ENCODE results near the gene NEK5. TPM values are rescaled to one million over a fixed set of nuclear protein-coding genes. Genes with fewer than 3 reads are reported as not detected.
"Not testable (repeated sequence)": the region's sequence is repeated elsewhere in the genome, so short reads cannot be mapped to it uniquely, and the experiment has no call there.

The NEK5 gene
- total RNA-seq, 1 experiment from 2014 or later: 0.05 TPM

DNA sequence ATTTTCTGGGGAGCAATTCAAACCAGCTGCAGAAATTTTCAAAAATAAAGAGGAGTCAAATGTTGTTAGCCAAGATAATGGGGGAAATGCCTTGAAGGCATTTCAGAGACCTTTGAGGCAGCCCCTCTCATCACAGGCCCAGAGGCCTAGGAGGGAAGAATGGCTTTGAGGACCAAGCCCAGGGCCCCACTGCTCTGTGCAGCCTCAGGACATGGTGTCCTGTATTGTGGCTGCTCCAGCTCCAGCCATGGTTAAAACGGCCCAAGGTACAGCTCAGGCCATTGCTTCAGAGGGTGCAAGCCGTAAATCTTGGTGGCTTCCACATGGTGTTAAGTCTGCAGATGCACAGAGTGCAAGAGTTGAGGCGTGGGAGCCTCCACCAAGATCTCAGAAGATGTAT, 32.1 kb downstream of the NEK5 start:
- in situ Hi-C loops (cut with HindIII; ENCODE audit: low pct_unique_long_range_greater_than_20kb, low sequenced_read_pairs): no loop called here
- no peak for DNase-seq (ENCODE audit: low read depth, low spot score)

DNA sequence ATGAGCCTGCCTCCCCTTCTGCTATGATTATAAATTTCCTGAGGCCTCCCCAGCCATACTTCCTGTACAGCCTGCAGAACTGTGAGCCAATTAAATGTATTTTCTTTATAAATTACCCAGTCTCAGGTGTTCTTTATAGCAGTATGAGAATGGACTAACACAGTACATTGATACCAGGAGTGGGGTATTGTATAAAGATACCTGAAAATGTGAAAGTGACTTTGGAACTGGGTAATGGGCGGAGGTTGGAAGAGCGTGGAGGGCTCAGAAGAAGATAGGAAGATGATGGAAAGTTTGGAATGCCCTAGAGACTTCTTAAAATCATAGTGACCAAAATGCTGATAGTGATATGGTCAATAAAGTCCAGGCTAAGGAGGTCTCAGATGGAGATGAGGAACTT, 32.8 kb downstream of the NEK5 start:
- DNase-seq (ENCODE audit: low read depth, low spot score): no peak
- in situ Hi-C loops (cut with HindIII; ENCODE audit: low pct_unique_long_range_greater_than_20kb, low sequenced_read_pairs): no loop called here

DNA sequence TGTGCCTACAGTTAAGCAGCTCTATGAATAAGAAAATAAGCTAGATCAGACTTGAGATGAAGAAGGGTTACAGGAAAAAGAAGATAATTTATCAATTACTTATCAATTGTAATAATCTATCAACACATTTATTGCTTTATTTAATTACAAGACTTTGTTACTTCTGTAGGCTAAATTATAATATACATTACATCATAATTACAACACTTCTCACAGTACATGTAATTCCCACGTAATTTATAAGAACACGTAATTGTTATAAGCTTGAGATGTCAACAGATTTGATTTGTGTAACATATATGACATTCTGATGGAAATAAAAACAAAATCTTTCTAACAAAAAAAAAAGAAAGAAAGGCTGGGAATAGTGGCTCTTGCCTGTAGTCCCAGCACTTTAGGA, 36.8 kb downstream of the NEK5 start:
- DNase-seq (ENCODE audit: low read depth, low spot score): no peak
- in situ Hi-C loops (cut with HindIII; ENCODE audit: low pct_unique_long_range_greater_than_20kb, low sequenced_read_pairs): no loop called here

DNA sequence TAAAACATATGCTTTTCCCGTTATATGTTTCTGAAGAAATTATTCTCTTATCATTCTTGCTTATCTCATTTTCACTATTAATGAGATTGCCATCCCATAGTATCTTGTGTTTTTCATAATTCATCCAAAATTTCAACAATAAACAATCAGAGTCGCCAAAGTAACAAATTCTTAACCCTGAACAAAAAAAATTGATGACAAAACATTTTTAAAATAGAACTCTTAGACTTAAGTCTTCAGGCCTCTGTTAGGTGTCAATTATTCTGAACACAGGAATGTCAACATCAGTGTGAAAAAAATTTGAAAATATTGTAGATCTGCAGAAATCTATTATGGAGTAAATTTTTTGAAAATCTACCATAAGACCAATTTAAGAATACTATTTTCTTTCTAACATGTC, 37.4 kb downstream of the NEK5 start:
- DNase-seq (ENCODE audit: low read depth, low spot score): no peak
- in situ Hi-C loops (cut with HindIII; ENCODE audit: low pct_unique_long_range_greater_than_20kb, low sequenced_read_pairs): no loop called here

DNA sequence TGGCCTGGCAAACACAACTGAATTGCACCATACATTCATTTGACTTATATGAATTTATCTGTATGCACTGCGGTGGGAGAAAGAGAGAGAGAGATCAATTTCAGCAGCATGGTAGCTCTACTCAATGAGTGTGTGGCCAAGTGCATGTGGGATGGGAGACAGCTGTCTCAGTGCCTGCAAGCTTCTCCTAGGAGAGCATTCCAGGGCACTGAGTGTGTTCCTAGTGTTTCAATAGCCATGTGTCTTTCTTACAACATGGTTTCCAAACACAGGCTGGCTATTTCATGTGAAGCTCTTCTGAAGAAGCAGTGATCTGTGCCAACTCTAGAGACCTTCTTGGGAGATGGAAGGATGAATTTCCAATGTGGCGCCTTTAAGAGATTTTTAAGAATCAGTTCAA, 43.5 kb downstream of the NEK5 start:
- in situ Hi-C loops (cut with HindIII; ENCODE audit: low pct_unique_long_range_greater_than_20kb, low sequenced_read_pairs): no loop called here
- DNase-seq (ENCODE audit: low read depth, low spot score): no peak

DNA sequence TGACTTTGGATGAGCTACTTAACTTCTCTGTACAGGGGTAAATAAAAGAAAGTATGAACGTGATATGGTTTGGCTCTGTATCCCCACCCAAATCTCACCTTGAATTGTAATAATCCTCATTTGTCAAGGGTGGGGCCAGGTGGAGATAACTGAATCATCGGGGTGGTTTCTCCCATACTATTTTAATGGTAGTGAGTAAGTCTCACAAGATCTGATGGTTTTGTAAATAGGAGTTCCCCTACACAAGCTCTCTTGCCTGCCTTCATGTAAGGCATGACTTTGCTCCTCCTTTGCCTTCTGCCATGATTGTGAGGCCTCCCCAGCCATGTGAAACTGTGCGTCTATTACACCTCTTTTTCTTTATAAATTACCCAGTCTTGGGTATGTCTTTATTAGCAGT, 43.9 kb downstream of the NEK5 start:
- in situ Hi-C loops (cut with HindIII; ENCODE audit: low pct_unique_long_range_greater_than_20kb, low sequenced_read_pairs); DNase-seq (ENCODE audit: low read depth, low spot score): not testable (repeated sequence)

DNA sequence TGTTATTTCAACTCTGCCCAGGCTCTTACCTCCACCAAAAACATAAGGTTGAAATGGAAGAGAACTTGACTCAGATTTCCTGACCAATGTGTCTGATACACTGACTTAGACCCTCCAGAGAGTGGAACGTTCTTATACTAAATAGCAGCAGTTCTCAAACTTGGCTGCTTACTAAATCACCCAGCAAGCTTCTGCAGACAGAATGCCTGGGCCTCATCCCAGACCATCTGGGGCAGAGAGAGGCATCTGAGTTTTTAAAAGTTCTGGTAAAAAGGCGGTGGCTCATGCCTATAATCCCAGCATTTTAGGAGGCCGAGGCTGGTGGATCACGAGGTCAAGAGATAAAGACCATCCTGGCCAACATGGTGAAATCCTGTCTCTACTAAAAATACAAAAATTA, 46.3 kb downstream of the NEK5 start:
- DNase-seq (ENCODE audit: low read depth, low spot score): no peak
- in situ Hi-C loops (cut with HindIII; ENCODE audit: low pct_unique_long_range_greater_than_20kb, low sequenced_read_pairs): no loop called here

DNA sequence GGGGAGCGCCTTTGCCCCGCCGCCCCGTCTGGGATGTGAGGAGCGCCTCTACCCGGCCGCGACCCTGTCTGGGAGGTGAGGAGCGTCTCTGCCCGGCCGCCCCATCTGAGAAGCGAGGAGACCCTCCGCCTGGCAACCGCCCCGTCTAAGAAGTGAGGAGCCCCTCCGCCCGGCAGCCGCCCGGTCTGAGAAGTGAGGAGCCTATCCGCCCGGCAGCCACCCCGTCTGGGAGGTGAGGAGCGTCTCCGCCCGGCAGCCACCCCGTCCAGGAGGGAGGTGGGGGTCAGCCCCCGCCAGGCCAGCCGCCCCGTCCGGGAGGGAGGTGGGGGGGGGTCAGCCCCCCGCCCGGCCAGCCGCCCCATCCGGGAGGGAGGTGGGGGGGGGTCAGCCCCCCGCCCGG, 49.0 kb downstream of the NEK5 start:
- in situ Hi-C loops (cut with HindIII; ENCODE audit: low pct_unique_long_range_greater_than_20kb, low sequenced_read_pairs); DNase-seq (ENCODE audit: low read depth, low spot score): not testable (repeated sequence)

DNA sequence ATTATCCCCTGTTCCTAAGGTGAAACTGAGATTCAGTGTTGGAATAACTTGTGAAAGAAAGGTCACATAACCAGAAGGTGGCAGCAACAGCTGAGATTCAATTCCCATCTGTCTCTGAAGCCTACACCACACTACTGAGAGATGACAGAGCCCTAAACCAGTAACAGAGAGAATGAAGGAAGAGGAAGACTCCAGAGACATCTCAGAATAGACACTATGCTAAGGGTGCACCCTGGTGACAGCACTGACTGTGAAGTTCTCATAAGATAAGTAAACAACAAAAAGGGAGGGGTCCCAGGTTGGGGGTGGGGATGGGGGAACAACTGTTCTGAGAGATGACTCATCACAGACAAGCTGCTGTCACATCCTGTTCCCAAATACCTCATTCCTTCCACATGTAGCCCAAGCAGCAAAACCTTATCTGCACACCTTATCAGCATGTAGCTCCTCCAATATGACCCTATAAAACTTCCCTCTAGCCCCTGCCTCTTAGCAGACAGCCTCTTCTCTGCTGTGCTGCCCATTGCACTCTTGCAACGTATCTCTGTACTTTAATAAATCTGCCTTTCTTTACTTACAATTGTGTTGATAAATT, 57.8 kb downstream of the NEK5 start:
- in situ Hi-C loops (cut with HindIII; ENCODE audit: low pct_unique_long_range_greater_than_20kb, low sequenced_read_pairs): no loop called here
- DNase-seq (ENCODE audit: low read depth, low spot score): peak; percentile 50

DNA sequence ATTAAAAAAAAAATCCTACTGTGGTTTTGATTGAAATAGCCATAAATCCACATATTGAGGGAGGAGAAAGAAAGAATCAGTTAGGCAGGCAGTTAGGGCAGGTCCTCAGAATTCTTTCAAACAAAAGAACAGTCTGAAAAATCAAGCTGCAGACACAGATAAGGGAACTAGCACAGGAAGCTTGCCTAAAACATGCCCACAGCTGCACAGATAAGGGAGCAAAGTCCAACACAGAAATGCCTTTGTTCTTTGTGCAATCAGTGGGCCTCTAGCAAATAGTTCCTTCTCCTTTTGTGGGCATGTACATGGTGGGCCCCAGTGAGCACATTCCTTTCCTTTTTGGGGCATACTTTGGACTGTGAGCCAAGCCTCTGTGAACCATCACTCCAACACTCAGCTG, 61.6 kb downstream of the NEK5 start:
- in situ Hi-C loops (cut with HindIII; ENCODE audit: low pct_unique_long_range_greater_than_20kb, low sequenced_read_pairs): no loop called here
- DNase-seq (ENCODE audit: low read depth, low spot score): no peak

DNA sequence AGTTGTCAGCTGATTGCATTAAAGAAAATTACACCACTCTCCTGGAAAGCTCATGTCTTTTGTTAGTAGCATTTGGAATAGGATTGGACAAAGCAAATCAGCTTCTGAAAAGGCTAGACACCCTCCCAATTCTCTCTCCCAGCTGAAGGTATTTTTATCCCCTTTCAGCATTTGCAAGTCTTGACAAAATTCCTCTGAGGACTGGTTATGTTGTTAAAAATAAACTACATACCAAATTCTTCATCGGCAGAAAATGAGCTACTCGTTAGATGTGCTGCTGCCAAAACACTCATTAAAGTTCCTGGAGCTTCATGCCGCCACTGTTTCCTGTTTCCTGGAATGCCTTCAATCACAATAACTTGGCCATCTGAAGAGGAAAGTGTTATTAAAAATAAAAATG, 67.3 kb downstream of the NEK5 start:
- DNase-seq (ENCODE audit: low read depth, low spot score): no peak
- in situ Hi-C loops (cut with HindIII; ENCODE audit: low pct_unique_long_range_greater_than_20kb, low sequenced_read_pairs): no loop called here

DNA sequence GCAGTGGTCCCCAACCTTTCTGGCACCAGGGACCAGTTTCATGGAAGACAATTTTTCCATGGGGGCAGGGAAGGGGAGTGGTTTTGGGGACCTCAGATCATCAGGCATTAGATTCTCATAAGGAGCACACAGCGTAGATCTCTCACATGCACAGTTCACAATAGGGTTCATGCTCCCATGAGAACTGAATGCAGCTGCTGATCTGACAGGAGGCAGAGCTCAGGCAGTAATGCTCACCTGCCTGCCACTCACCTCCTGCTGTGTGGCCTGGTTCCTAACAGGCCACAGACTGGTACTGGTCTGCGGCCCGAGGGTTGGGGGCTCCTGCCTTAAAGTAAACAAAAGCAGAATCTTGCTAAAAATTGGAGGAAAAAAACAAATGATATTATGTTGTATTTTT, 67.8 kb downstream of the NEK5 start:
- DNase-seq (ENCODE audit: low read depth, low spot score); in situ Hi-C loops (cut with HindIII; ENCODE audit: low pct_unique_long_range_greater_than_20kb, low sequenced_read_pairs): not testable (repeated sequence)

DNA sequence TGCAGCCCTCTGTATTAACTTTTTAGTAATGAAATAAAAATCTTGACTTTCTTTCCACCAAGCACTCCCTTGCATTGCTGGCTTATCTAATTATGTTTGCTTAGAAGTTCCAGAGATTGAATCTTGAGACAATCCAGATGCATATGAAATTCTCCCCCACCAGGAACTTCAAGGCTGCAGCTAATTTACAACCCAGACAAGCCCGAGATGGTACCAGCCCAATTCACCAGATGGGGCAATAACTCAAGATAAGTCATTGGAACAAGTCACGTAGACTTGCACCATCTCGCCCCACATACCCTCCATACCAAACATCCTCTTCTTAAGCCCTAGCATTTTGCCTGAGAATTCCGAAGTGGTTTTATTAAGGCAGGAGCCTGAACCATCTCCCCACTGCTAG, 75.4 kb downstream of the NEK5 start:
- no peak for DNase-seq (ENCODE audit: low read depth, low spot score)
- in situ Hi-C loops (cut with HindIII; ENCODE audit: low pct_unique_long_range_greater_than_20kb, low sequenced_read_pairs): no loop called here

DNA sequence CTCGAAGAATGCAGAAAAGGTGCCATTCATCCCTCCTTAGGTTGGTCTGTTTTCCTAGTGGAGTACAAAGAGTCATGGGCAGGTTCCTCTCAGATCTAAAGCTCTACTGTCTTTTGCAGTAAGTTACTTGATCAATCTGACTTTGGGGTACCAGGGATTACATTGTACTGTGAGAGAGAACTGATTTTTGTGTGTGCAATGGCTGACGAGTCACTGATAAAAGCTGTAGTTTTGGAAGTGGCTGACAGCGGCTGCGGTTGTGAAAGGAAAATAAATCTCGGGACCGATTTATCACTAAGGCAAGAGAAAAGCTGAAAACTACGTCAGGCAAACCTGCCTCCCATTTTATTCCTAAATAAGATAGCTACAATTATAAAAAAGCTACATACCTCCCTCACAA, 77.5 kb downstream of the NEK5 start:
- DNase-seq (ENCODE audit: low read depth, low spot score): no peak
- in situ Hi-C loops (cut with HindIII; ENCODE audit: low pct_unique_long_range_greater_than_20kb, low sequenced_read_pairs): no loop called here

DNA sequence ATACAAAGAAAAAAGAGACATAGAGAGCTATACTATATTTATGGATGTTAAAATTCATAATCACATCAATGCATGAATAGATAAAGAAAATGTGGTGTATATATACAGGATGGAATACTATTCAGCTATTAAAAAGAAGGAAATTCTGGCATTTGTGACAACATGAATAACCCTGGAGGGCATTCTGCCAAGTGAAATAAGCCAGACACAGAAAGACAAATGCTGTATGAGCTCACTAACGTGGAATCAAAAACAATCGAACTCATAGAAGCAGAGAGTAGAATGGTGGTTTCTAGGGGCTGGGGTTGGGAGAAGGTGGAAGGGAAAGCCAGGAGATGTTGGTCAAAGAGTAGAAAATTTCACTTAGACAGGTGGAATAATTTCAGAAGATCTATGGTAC, 80.4 kb downstream of the NEK5 start:
- DNase-seq (ENCODE audit: low read depth, low spot score): no peak
- in situ Hi-C loops (cut with HindIII; ENCODE audit: low pct_unique_long_range_greater_than_20kb, low sequenced_read_pairs): no loop called here

DNA sequence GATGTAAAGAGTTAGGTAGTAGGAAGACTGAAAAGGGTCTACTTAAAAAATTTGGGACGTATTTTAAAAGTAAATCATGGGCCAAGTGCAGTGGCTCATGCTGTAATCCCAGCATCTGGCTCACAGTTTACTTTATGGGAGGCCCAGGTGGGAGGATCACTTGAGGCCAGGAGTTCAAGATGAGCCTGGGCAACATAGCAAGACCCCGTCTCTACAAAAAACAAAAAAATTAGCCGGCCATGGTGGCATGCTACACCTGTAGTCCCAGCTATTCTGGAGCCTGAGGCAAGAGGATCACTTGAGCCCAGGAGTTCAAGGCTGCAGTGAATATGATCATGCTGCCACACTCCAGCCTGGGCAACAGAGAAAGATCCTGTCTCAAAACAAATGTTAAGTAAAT, 81.4 kb downstream of the NEK5 start:
- DNase-seq (ENCODE audit: low read depth, low spot score): no peak
- in situ Hi-C loops (cut with HindIII; ENCODE audit: low pct_unique_long_range_greater_than_20kb, low sequenced_read_pairs): no loop called here

DNA sequence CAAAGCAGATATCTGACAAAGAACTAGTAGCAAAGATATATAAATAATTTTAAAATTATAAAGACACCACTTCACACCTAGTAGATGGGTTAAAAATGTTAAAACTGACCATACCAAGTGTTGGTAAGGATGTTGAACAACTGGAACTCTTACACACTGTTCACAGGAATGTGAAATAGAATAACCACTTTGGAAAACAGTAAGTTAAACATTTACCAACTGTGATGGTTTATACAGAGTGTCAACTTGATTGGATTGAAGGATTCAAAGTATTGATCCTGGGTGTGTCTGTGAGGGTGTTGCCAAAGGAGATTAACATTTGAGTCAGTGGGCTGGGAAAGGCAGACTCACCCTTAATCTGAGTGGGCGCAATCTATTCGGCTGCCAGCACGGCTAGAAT, 85.2 kb downstream of the NEK5 start:
- DNase-seq (ENCODE audit: low read depth, low spot score): no peak
- in situ Hi-C loops (cut with HindIII; ENCODE audit: low pct_unique_long_range_greater_than_20kb, low sequenced_read_pairs): no loop called here

DNA sequence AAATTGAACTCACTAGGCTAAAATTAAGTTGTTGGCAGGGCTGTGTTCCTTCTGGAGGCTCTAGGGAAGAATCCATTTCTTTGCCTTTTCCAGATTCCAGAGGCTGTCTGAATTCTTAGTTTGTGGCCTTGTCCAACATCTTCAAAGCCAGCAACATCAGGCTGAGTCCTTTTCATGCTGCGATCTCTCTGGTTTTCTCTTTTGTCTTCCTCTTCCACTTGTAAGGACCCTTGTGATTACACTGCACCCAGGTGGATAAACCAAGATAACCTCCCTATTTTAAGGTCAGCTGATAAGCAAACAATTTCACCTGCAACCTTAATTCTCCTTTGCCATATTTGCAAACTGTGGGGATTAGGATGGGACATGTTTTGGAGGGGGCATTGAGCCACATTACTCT, 92.8 kb downstream of the NEK5 start:
- no peak for DNase-seq (ENCODE audit: low read depth, low spot score)
- in situ Hi-C loops (cut with HindIII; ENCODE audit: low pct_unique_long_range_greater_than_20kb, low sequenced_read_pairs): no loop called here

DNA sequence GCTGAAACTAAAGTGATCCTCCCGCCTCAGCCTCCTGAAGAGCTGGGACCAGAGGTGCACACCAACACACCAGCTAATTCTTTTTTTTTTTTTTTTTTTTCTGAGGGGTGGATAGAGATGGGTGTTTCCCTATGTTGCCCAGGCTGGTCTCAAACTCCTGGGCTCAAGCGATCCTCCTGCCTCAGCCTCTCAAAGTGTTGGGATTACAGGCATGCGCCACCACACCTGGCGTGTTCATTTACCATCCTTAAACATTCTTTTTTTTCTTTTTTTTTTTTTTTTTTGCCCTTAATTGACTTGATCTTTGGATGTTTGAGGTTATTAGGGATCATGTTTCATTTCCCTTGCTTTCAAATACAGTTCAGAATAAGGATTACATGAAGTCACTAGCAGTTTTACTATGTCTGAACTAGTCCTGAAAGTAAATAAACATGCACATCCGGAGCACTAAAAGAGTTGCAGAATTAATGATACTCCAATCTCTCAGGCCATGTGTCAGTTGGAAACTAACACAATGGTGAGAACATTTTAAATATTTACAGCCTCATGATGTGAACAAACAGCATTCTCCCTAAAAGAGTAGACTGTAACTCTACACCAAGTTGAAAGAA, 94.2 kb downstream of the NEK5 start:
- no peak for DNase-seq (ENCODE audit: low read depth, low spot score)
- in situ Hi-C loops (cut with HindIII; ENCODE audit: low pct_unique_long_range_greater_than_20kb, low sequenced_read_pairs): no loop called here

DNA sequence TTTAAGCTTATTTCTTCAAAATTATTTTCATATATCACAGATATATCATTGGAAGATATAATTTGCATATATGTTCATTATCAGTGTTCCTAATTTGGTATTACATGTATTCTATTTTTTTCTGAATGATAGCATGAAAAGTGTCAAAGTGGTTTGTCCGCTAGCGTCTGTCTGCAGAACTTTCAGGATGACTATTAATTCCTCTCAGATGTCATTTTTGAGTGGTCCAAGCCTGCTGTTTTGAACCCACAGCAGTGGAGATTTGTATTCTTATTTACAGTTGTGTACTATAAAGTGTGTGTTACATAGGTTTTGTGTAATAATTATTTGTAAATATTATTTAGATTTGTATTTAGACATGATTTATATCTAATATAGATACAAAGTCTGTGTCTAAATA, 95.8 kb downstream of the NEK5 start:
- in situ Hi-C loops (cut with HindIII; ENCODE audit: low pct_unique_long_range_greater_than_20kb, low sequenced_read_pairs): no loop called here

More for the DNA sequence above, 95.8 kb downstream of the NEK5 start:
- DNase-seq (ENCODE audit: low read depth, low spot score): no peak

All from SK-MEL-5 (cell line).